GM19240 (cell line): Measurements from ENCODE around the gene CCDC194.
"Not testable (repeated sequence)": the region's sequence is repeated elsewhere in the genome, so short reads cannot be mapped to it uniquely, and the experiment has no call there.

Source experiments
- DNase-seq: peaks from one replicate; pipeline ENCODE4 v3.0.0; 2011; ENCODE audit warnings: low spot score; ENCODE audit not compliant: insufficient read length

The CCDC194 gene

GRCh38 chr19:17376935-17377600 lies 16.9 kb downstream of the CCDC194 start, which contains the start of gene PLVAP:
TSS of gene PLVAP (minus strand) at chr19:17377342. CDS start at chr19:17377288, 54 bp downstream.
- DNase-seq = no peak

GRCh38 chr19:17370026-17370587 lies 23.9 kb downstream of the CCDC194 start:
- DNase-seq = no peak

- no peak for DNase-seq
Observed at GRCh38 chr19:17365361-17365760, 28.6 kb downstream of the CCDC194 start.

GRCh38 chr19:17363852-17364605 lies 30.0 kb downstream of the CCDC194 start:
- DNase-seq = not testable (repeated sequence)

- DNase-seq = no peak
Observed at GRCh38 chr19:17359905-17360800, 33.8 kb downstream of the CCDC194 start.

- DNase-seq = no peak
Observed at GRCh38 chr19:17358395-17358794, 35.6 kb downstream of the CCDC194 start.

GRCh38 chr19:17357724-17358123 lies 36.3 kb downstream of the CCDC194 start:
- DNase-seq = no peak

GRCh38 chr19:17357078-17357666 lies 36.8 kb downstream of the CCDC194 start:
- DNase-seq = no peak

GRCh38 chr19:17353386-17353785 lies 40.6 kb downstream of the CCDC194 start:
- no peak for DNase-seq

GRCh38 chr19:17352608-17353280 lies 41.3 kb downstream of the CCDC194 start:
- DNase-seq = no peak

GRCh38 chr19:17351815-17352435 lies 42.1 kb downstream of the CCDC194 start:
- no peak for DNase-seq

- no peak for DNase-seq
Observed at GRCh38 chr19:17348700-17349099, 45.3 kb downstream of the CCDC194 start.

- no peak for DNase-seq
Observed at GRCh38 chr19:17347877-17348276, 46.1 kb downstream of the CCDC194 start.

- DNase-seq = no peak
Observed at GRCh38 chr19:17347361-17347760, 46.6 kb downstream of the CCDC194 start.

GRCh38 chr19:17346109-17346671 lies 47.8 kb downstream of the CCDC194 start:
- peak; percentile 85 for DNase-seq

GRCh38 chr19:17341845-17342244 lies 52.2 kb downstream of the CCDC194 start:
- no peak for DNase-seq

- DNase-seq = no peak
Observed at GRCh38 chr19:17341386-17341785, 52.6 kb downstream of the CCDC194 start.

- no peak for DNase-seq
Observed at GRCh38 chr19:17340871-17341357, 53.1 kb downstream of the CCDC194 start.
